LoVo (cell line): ENCODE data around the gene TBC1D3K.
"Not testable (repeated sequence)": the region's sequence is repeated elsewhere in the genome, so short reads cannot be mapped to it uniquely, and the experiment has no call there.

Experiments
- DNase-seq: peaks from one replicate; pipeline ENCODE4 v3.0.0-alpha.2; 2016; ENCODE audit warnings: low spot score

TBC1D3K gene

DNA sequence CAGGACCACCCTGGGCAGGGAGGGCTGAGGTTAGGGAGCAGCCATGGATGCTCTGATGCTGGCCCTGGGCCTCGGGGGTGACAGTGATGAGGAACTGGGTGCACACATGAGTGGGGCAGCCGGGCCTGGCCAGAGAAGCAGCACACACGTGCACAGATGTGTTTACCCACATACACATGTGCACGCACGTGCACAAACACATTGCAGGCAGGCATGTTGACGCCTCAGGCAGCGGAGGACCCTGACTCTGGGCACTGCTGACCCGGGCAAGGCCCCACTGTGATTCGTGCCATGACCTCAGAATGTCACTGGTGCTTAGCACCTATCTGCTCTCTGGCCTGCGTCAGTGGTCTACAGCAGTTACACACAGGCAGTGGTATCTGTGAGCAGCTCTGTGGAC is at the start of gene TBC1D3K:
TBC1D3K (plus strand) TSS at position 301 of the 400 bp plus-strand sequence. CDS start 1,585 bp downstream, outside the sequence.
- DNase-seq: not testable (repeated sequence)

DNA sequence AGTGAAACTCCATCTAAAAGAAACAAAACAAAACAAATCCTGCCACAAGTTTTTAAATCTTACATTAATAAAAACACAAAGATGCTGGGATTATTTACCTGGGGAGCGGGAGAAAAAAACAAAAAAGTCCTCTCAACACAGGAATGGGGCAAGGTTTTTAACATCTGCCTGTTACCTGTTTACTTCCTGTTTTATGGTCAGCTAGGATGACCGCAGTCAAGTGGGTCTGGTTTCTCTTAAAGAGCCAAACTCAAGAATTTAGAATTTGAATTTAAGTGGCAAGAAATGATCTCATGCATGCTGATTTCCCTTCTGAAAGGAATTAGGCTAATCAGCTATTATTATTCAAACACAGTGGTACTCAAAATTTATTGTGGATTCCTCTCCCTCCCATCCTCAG is 39.7 kb upstream of the TBC1D3K start:
- DNase-seq: no peak

DNA sequence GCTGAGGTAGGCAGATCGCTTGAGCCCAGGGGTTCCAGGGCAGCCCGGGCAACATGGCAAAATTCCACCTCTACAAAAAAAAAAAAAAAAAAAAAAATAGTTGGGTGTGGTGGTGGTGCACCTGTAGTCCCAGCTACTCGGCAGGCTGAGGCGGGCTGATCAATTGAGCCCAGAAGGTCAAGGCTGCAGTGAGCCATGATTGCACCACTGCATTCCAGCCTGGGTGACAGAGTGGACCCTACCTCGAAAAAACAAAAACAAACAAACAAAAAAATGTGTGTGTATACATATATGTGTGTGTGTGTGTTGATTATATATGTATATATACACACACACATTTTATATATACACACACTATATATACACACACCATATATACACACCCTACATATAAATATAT is 39.1 kb upstream of the TBC1D3K start:
- DNase-seq: no peak

DNA sequence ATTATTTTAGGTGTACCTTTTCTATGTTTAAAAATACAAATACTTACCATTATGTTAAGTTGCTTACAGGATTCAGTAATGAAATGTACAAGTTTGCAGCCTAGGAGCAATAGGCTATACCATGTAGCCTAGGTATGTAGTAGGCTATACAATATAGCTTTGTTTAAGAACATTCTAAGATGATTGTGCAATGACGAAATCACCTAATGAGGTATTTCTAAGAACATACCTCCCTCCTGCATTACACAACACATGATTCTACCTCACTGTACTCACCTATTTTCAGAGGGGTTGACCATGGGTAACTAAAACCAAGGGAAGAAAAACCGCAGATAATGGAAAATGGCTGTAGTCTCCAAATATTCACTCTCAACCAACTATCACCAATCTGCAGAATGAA is 35.3 kb upstream of the TBC1D3K start:
- DNase-seq: no peak

DNA sequence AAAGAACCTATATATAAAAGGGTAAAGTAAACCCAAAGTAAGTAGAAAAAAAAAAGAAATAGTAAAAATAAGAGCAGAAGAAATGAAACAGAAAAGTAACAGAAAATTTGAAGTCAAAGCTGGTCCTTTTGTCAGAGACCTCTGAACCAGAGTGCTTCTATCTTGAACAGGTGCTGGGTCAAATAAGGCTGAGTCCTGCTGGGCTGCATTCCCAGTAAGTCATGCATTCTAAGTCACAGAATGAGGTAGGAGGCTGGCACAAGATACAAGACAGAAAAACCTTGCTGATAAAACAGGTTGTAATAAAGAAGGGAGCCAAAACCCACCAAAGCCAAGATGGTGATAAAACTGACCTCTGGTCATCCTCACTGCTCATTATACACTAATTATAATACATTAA is 27.3 kb upstream of the TBC1D3K start:
- not testable (repeated sequence) for DNase-seq
